HG03039 (cell line): Measurements from ENCODE around the gene WBP2NL.
"Not testable (repeated sequence)": the region's sequence is repeated elsewhere in the genome, so short reads cannot be mapped to it uniquely, and the experiment has no call there.

Experiments
- ATAC-seq: cut with Tn5 transposase; IDR thresholded peaks from one replicate; pipeline ENCODE4 v1.9.1; 2021; ENCODE audit warnings: mild to moderate bottlenecking, moderate library complexity; ENCODE audit not compliant: unreplicated experiment

WBP2NL gene

GRCh38 chr22:41998361-41999261 is at the start of gene WBP2NL:
WBP2NL (plus strand) TSS chr22:41998788; CDS start chr22:41998819, 31 bp downstream.
- ATAC-seq: peak; percentile 68

GRCh38 chr22:41948928-41949296 is 49.7 kb upstream of the WBP2NL start:
- not testable (repeated sequence) for ATAC-seq

GRCh38 chr22:41949297-41949965 is 49.2 kb upstream of the WBP2NL start:
- ATAC-seq: no peak

GRCh38 chr22:41951898-41952474 is 46.6 kb upstream of the WBP2NL start, which contains the start of gene SMIM45:
SMIM45 (plus strand) TSS chr22:41952150.
- ATAC-seq: no peak

- ATAC-seq: no peak
Measured at GRCh38 chr22:41952713-41953112, 45.9 kb upstream of the WBP2NL start.

GRCh38 chr22:41957941-41958556 is 40.5 kb upstream of the WBP2NL start:
- ATAC-seq: no peak

GRCh38 chr22:41963453-41964111 is 35.0 kb upstream of the WBP2NL start:
- no peak for ATAC-seq

- ATAC-seq: no peak
Measured at GRCh38 chr22:41964112-41964491, 34.5 kb upstream of the WBP2NL start.

- no peak for ATAC-seq
Measured at GRCh38 chr22:41966225-41966606, 32.4 kb upstream of the WBP2NL start.

- ATAC-seq: no peak
Measured at GRCh38 chr22:41966607-41967240, 31.9 kb upstream of the WBP2NL start.

GRCh38 chr22:41968601-41969000 is 30.0 kb upstream of the WBP2NL start:
- no peak for ATAC-seq

GRCh38 chr22:41969110-41969646 is 29.4 kb upstream of the WBP2NL start, which contains the start of gene SEPTIN3:
SEPTIN3 (plus strand) TSS chr22:41969443; CDS start chr22:41971493, 2,050 bp downstream.
- ATAC-seq: no peak

- no peak for ATAC-seq
Measured at GRCh38 chr22:41970601-41971000, 28.0 kb upstream of the WBP2NL start.

- no peak for ATAC-seq
Measured at GRCh38 chr22:41971431-41971830, 27.2 kb upstream of the WBP2NL start.

- ATAC-seq: no peak
Measured at GRCh38 chr22:41974691-41975290, 23.8 kb upstream of the WBP2NL start.

- ATAC-seq: no peak
Measured at GRCh38 chr22:41975299-41976069, 23.1 kb upstream of the WBP2NL start.

GRCh38 chr22:41976070-41976901 is 22.3 kb upstream of the WBP2NL start:
- no peak for ATAC-seq
